ENCODE measurements around the gene LGR4.
"Not testable (repeated sequence)": the region's sequence is repeated elsewhere in the genome, so short reads cannot be mapped to it uniquely, and the experiment has no call there.

DNA sequence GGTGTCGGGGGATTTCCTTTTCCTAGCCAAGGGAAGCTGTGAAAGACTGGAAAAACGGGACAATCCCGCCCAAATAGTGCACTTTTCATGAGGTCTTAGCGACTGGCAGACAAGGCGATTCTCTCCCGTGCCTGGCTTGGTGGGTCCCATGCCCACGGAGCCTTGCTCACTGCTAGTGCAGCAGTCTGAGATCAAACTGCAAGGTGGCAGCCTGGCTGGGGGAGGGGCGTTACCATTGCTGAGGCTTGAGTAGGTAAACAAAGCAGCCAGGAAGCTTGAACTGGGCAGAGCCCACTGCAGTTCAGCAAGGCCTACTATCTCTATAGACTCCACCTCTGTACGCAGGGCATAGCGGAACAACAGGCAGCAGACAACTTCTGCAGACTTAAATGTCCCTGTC lies 151.2 kb downstream of the LGR4 start:
- not testable (repeated sequence) for TF ChIP-seq STAT5B (CRISPR knock-in tag; IDR thresholded peaks at IDR 0.05); YBX1 (IDR thresholded peaks at IDR 0.05); ZNF175 (CRISPR knock-in tag; IDR thresholded peaks at IDR 0.05; ENCODE audit: low read depth); YY1 (IDR thresholded peaks at IDR 0.05; ENCODE audit: borderline replicate concordance in 1 of 3, control insufficient read depth in 1 of 3, extremely low read depth in 1 of 3, insufficient read depth in 3 of 3, insufficient read length in 1 of 3, insufficient replicate concordance in 2 of 3, low read depth in 1 of 3, low read length in 2 of 3); MCM3 (IDR thresholded peaks at IDR 0.05); E2F8 (IDR thresholded peaks at IDR 0.05; ENCODE audit: low read depth, partially characterized antibody); MED1 (CRISPR knock-in tag; IDR thresholded peaks at IDR 0.05; ENCODE audit: borderline replicate concordance); NBN (IDR thresholded peaks at IDR 0.05; ENCODE audit: low read depth)
